HFFc6 (cell line): ENCODE data around the gene COG1. TPM values are rescaled to one million over a fixed set of nuclear protein-coding genes. Genes with fewer than 3 reads are reported as not detected.
"Not testable (repeated sequence)": the region's sequence is repeated elsewhere in the genome, so short reads cannot be mapped to it uniquely, and the experiment has no call there.

Experiments used
- DNase-seq: peaks from one replicate; pipeline ENCODE4 v3.0.0-alpha.2; 2018
- H3K27ac Mint-ChIP-seq: 2 replicates; pipeline ENCODE4 v1.8.0; 2020; ENCODE audit warnings: mild to moderate bottlenecking, mixed read lengths
- H3K27me3 Mint-ChIP-seq: 2 replicates; pipeline ENCODE4 v1.8.0; 2021; ENCODE audit warnings: mild to moderate bottlenecking, moderate library complexity, mixed read lengths; ENCODE audit not compliant: insufficient read depth
- H3K36me3 Mint-ChIP-seq: 2 replicates; pipeline ENCODE4 v1.8.0; 2021; ENCODE audit warnings: low read depth, mixed read lengths
- H3K4me1 Mint-ChIP-seq: 2 replicates; pipeline ENCODE4 v1.8.0; 2020; ENCODE audit warnings: low read depth, mixed read lengths
- H3K4me3 Mint-ChIP-seq: 2 replicates; pipeline ENCODE4 v1.8.0; 2020; ENCODE audit warnings: mild to moderate bottlenecking, moderate library complexity, mixed read lengths
- H3K9me3 Mint-ChIP-seq: 2 replicates; pipeline ENCODE4 v1.8.0; 2020; ENCODE audit warnings: mild to moderate bottlenecking, mixed read lengths
- long read RNA-seq: library from polyadenylated mRNA; unstranded; transcript quantifications from one replicate; pipeline ENCODE4 v2.0.0, GENCODE V29; 2019
- total RNA-seq, 6 experiments: library from RNA; stranded (reverse); fragmentation: NEBNext Ultra II Directional; extraction: Animal tissue kit (Norgen Biotek cat#: 25700); gene quantifications; 2 replicates in 1 of 6; 3 replicates in 5 of 6; pipeline ENCODE4 v1.2.3, GENCODE V29; 2021
- TF ChIP-seq, protein P1 (sequence below): fragments of 200-600 bp; sonication (generic); IDR thresholded peaks from 2 replicates; pipeline ENCODE4 v1.5.0; 2021; ENCODE audit warnings: antibody characterized with exemption, mild to moderate bottlenecking

COG1 gene
- 10 to 100 TPM; 47.3 to 59.0 (median 55.8) TPM for total RNA-seq
- long read RNA-seq, transcript COG1-201 (14 exons, 3,079 nt), result major isoform, 32 of 53 reads
- long read RNA-seq, partial matches to known transcripts, result 13 of 53 reads
- long read RNA-seq, other reads (novel, unspliced or antisense), result 8 of 53 reads

- no peaks in the 10 kb centered on the region; the same call in 1 of the 2 replicates for H3K27me3 Mint-ChIP-seq
- peaks cover 43% of the 10 kb centered on the region for H3K36me3 Mint-ChIP-seq
- no peaks in the 10 kb centered on the region for H3K9me3 Mint-ChIP-seq
- peak; percentile 65 for DNase-seq
- peak within 1 kb of the TSS; percentile 97 for H3K27ac Mint-ChIP-seq
- peaks cover 49% of the 10 kb centered on the region for H3K4me1 Mint-ChIP-seq
- peak within 1 kb of the TSS; percentile 97 for H3K4me3 Mint-ChIP-seq
- TF ChIP-seq, protein P1, sequence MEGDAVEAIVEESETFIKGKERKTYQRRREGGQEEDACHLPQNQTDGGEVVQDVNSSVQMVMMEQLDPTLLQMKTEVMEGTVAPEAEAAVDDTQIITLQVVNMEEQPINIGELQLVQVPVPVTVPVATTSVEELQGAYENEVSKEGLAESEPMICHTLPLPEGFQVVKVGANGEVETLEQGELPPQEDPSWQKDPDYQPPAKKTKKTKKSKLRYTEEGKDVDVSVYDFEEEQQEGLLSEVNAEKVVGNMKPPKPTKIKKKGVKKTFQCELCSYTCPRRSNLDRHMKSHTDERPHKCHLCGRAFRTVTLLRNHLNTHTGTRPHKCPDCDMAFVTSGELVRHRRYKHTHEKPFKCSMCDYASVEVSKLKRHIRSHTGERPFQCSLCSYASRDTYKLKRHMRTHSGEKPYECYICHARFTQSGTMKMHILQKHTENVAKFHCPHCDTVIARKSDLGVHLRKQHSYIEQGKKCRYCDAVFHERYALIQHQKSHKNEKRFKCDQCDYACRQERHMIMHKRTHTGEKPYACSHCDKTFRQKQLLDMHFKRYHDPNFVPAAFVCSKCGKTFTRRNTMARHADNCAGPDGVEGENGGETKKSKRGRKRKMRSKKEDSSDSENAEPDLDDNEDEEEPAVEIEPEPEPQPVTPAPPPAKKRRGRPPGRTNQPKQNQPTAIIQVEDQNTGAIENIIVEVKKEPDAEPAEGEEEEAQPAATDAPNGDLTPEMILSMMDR, result no peak; the same call in 1 of the 2 replicates
Observed at GRCh38 chr17:73192894-73193701, at the start of gene COG1. Gene COG1, plus strand, starts transcription at chr17:73193055. Its CDS starts 15 bp downstream, at chr17:73193070.

DNA sequence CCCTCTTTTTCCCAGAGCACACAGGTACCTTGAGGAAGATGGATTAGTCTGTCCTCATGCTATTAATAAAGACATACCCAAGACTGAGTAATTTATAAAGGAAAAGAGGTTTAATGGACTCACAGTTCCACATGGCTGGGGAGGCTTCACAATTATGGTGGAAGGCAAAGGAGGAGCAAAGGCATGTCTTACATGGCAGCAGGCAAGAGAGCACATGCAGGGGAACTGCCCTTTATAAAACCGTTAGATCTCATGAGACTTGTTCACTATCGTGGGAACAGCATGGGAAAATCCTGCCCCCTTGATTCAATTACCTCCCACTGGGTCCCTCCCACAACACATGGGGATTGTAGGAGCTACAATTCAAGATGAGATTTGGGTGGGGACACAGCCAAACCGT, 48.6 kb upstream of the COG1 start:
- H3K36me3 Mint-ChIP-seq, result peaks cover 15% of the 10 kb centered on the region; the same call in 1 of the 2 replicates
- not testable (repeated sequence) for H3K9me3 Mint-ChIP-seq, H3K4me3 Mint-ChIP-seq, H3K27ac Mint-ChIP-seq, DNase-seq, H3K27me3 Mint-ChIP-seq
- H3K4me1 Mint-ChIP-seq, result peaks cover 11% of the 10 kb centered on the region

DNA sequence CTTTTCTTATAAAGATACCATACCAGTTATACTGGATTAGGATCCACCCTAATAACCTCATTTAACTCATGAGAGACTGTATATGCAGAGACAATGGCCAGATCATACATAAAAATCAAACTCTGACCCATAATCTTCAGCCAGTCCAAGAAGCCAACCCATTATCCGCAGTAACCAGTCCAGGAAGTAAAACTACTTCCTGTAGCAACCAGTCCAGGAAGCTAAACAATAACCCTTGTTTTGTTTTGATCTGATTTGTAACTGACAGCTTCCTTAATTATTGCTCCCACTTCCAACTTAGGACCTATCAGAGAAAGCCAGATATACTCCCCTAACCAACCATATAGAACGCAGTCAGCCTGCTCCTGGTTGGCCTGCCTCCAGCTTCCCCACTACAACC, 47.2 kb upstream of the COG1 start:
- Mint-ChIP-seq H3K9me3 (peaks cover 10% of the 10 kb centered on the region), H3K4me3 (no peak overlapping the region), H3K4me1 (peaks cover 11% of the 10 kb centered on the region), H3K27ac (no peak overlapping the region), H3K27me3 (peaks cover 6% of the 10 kb centered on the region), H3K36me3 (peaks cover 15% of the 10 kb centered on the region; the same call in 1 of the 2 replicates)
- TF ChIP-seq, protein P1, result no peak
- DNase-seq, result no peak

DNA sequence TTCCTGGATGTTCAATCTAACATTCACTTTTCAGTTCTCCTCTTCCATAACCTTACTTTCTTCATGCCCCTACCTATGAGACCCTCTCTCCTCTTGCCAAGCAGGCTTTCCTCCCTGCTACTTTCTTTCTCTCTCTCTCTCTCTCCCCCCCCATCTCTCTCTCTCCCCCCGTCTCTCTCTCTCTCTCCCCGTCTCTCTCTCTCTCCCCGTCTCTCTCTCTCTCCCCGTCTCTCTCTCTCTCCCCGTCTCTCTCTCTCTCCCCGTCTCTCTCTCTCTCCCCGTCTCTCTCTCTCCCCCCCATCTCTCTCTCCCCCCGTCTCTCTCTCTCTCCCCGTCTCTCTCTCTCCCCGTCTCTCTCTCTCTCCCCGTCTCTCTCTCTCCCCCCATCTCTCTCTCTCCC, 45.1 kb upstream of the COG1 start:
- peaks cover 14% of the 10 kb centered on the region; the same call in 1 of the 2 replicates for H3K36me3 Mint-ChIP-seq
- H3K4me3 Mint-ChIP-seq, H3K9me3 Mint-ChIP-seq, H3K27ac Mint-ChIP-seq, DNase-seq, H3K27me3 Mint-ChIP-seq, H3K4me1 Mint-ChIP-seq: not testable (repeated sequence)

DNA sequence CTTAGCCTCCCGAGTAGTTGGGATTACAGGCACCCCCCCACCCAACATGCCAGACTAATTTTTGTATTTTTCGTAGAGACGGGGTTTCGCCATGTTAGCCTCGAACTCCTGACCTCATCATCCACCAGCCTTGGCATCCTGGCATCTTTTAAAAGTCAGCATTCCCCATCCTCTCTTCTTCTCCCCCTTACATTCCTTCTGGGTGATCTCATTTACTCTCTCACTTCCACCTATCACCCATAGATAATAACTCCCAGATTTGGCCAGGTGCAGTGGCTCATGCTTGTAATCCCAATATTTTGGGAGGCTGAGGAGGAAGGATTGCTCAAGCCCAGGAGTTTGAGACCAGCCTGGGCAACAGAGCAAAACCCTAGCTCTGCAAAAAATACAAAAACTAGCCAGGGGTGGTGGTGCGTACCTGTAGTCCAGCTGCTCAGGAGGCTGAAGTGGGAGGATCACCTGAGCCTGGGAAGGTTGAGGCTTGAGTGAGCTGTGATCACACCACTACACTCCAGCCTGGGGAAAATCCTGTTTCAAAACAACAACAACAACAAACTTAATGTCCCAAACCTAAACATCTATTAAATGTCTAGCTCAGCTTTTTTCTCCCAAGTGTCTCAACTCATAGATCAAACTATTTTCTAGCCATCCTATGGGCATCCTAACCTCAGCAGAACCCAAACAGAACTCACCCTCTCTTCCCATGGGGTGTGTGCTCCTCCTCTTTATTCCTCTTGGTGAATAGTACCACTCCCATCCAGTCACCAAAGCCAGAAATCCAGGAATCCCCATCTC, 44.1 kb upstream of the COG1 start:
- Mint-ChIP-seq H3K27ac (no peak overlapping the region), H3K4me1 (no peaks in the 10 kb centered on the region), H3K27me3 (peaks cover 6% of the 10 kb centered on the region), H3K36me3 (peaks cover 9% of the 10 kb centered on the region; the same call in 1 of the 2 replicates), H3K4me3 (no peak overlapping the region), H3K9me3 (peaks cover 10% of the 10 kb centered on the region)
- no peak for DNase-seq
- TF ChIP-seq, protein P1, result no peak

- not testable (repeated sequence) for H3K4me3 Mint-ChIP-seq, H3K9me3 Mint-ChIP-seq, H3K27ac Mint-ChIP-seq, H3K27me3 Mint-ChIP-seq, H3K4me1 Mint-ChIP-seq, DNase-seq, H3K36me3 Mint-ChIP-seq
Observed at GRCh38 chr17:73150622-73151300, 42.1 kb upstream of the COG1 start.
